ENCODE data around the gene C8G.

DNA sequence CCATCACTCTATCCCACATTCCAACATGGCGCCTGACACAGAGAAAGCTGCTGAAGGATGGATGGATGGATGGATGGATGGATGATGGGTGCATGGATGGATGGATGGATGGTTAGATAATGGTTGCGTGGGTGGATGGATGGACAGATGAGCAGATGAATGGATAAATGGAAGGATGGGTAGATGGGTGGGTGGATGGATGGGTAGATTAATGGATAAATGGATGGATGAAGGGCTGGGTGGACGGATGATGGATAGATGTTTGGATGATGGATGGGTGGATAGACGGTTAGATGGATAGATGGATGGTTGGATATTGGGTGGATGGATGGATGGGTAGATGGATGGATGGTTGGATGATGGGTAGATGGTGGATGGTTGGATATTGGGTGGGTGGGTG is 11.6 kb downstream of the C8G start:
- TF ChIP-seq, protein P1, sequence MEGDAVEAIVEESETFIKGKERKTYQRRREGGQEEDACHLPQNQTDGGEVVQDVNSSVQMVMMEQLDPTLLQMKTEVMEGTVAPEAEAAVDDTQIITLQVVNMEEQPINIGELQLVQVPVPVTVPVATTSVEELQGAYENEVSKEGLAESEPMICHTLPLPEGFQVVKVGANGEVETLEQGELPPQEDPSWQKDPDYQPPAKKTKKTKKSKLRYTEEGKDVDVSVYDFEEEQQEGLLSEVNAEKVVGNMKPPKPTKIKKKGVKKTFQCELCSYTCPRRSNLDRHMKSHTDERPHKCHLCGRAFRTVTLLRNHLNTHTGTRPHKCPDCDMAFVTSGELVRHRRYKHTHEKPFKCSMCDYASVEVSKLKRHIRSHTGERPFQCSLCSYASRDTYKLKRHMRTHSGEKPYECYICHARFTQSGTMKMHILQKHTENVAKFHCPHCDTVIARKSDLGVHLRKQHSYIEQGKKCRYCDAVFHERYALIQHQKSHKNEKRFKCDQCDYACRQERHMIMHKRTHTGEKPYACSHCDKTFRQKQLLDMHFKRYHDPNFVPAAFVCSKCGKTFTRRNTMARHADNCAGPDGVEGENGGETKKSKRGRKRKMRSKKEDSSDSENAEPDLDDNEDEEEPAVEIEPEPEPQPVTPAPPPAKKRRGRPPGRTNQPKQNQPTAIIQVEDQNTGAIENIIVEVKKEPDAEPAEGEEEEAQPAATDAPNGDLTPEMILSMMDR (IDR thresholded peaks at IDR 0.05): no peak
- TF ChIP-seq, protein P2, sequence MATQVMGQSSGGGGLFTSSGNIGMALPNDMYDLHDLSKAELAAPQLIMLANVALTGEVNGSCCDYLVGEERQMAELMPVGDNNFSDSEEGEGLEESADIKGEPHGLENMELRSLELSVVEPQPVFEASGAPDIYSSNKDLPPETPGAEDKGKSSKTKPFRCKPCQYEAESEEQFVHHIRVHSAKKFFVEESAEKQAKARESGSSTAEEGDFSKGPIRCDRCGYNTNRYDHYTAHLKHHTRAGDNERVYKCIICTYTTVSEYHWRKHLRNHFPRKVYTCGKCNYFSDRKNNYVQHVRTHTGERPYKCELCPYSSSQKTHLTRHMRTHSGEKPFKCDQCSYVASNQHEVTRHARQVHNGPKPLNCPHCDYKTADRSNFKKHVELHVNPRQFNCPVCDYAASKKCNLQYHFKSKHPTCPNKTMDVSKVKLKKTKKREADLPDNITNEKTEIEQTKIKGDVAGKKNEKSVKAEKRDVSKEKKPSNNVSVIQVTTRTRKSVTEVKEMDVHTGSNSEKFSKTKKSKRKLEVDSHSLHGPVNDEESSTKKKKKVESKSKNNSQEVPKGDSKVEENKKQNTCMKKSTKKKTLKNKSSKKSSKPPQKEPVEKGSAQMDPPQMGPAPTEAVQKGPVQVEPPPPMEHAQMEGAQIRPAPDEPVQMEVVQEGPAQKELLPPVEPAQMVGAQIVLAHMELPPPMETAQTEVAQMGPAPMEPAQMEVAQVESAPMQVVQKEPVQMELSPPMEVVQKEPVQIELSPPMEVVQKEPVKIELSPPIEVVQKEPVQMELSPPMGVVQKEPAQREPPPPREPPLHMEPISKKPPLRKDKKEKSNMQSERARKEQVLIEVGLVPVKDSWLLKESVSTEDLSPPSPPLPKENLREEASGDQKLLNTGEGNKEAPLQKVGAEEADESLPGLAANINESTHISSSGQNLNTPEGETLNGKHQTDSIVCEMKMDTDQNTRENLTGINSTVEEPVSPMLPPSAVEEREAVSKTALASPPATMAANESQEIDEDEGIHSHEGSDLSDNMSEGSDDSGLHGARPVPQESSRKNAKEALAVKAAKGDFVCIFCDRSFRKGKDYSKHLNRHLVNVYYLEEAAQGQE (IDR thresholded peaks at IDR 0.05; ENCODE audit: insufficient read depth in 1 of 2, low read depth in 2 of 2, low read length in 1 of 2): no peak
